Endometrium (tissue), 2 donors: ENCODE measurements around the gene SUSD6.

Experiments used
- FAIRE-seq: peaks from 2 replicates; lab custom pipeline; 2012; peaks lifted over from hg19 to GRCh38; lab: Jason Lieb, UNC
- donor health status: control.
- donor health status: control.

The SUSD6 gene

DNA sequence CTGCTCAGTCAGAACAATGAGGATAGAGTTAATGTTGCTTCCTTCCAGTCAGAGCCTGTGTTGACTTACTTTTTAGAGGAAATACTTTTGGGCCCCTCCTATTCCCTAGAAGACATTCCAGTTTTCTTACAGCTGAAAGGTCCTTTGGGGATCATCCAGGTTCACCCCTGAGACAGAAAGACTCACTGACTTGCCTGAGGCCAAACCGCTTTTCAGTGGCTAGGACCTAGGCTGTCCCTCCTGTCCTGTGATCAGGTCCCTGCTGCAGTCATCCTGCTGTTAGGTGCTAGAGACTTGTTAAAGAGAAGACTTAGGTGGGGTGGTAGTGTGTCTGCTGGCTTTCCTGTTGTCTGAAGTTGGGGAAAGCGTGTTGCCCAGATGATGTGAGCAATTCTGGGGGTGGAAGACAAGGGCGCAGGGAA lies 39.6 kb downstream of the SUSD6 start:
- FAIRE-seq = no peak

DNA sequence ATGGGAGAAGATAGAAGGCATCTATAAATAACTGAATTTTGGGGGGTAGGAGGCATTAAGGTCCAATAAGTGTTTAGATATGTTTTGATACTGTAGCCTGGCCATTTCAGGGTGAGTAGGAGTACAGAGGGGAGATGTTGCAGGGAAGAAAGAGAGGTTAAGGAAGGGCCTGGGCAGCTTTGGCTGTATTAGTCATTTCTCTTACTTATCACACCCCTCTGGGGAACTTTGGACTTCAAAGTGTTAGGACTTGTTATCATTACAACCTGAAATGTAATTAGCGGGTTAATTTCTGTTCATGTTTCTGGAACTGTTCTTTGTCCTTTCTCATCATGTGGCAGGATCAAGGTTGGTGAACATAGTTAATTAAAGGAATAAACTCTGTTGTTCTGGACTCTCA lies 40.3 kb downstream of the SUSD6 start:
- FAIRE-seq = no peak

DNA sequence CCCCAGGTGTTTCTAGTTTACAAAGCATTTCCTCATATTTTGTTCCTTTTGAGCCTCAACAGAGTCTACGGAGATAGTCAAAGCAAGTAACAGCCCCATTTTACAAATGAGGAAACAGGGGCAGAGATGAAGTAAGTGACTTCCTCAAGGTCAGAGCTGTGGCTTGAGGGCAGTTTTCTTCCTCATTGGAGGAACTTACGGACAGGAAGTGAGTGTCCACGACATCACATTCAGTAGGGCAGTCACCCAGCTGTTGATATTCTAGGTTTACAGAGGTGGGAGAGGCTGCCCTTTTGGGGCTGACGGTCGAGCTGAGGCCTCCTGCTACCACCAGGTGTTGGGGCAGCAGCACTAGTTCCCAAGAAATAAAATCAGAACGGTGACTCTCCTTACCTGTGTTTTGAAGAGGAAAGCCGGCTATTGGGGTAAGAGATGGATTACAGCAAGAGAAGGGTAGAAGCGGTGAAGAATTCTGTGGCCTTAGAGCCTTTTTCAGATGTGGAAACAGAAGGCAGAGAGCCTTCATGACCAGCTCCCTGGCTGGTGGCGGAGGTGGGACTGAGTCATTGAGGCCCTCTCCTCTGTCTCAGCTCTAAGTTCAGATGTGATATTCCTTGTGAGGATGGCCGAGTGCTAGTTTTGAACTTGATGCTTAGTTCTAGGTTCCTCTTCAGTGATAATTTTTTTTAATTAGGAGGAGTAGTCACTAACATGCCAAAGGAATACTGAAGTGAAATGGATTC lies 41.7 kb downstream of the SUSD6 start:
- FAIRE-seq = no peak

DNA sequence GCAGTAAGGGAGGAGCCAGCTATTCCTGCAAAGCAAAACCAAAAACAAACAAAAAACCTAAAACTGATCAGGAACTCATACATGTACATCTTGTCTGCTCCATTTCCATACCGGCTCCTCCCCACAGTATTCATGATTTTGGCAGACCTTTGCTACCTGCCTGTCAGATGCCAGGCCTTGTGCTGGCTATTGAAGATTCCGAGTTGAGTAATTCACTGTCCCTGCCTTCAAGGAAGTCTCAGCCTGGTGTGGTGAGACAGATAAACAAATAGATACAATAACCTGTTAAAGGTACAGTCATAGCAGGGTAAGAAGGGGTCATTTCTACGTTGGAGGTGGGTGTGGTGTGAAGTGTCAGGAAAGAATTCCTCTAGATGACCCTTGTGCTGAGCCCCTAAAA lies 42.7 kb downstream of the SUSD6 start:
- FAIRE-seq = no peak

DNA sequence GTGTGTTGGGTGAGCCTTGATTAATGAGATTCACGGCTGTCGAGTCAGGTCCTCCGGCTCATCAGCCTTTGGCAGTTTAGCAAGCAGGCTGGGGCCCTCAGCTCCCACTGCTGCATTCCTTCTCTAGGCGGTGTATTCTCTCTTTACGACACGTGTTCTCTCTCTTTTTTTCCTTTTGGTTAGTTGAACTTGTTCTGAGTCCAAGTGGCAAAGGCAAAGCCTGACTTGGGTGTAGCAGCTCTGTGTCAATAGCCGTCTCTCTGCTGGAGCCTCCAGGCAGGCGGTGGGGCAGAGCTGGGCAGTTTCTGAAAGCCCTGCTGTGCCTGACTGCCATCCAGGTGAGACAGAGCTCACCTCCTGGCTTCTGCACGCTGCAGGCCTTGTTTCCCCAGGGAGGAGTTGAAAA lies 46.6 kb downstream of the SUSD6 start:
- FAIRE-seq = no peak

DNA sequence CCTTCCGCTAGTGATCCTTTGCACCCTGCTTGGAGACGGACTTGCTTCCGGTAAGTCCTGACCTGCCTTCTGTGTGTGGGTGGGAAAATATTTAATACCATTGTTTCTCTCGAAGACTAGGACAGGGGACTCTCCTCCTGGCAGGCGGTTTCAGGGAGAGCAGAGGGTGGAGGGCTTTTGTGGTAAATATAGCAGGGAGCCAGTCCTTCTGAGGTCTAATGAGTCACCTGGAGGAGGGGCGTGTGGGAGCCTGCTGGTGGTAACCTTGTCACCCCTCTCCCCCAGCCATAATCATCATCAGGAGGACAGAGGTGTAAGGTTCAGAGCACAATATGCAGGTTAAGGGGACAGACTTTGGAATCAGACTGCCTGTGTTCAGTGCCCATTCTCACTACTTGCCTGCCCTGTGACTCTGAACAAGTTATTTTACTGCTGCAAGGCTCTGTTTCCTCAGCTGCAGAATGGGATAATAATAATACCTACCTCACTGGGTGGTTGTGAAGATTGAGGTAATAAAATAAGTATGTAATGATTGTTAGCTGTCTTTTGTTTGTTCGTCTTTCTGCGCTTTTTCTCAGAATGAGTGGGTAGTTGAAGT lies 47.4 kb downstream of the SUSD6 start:
- FAIRE-seq = no peak

DNA sequence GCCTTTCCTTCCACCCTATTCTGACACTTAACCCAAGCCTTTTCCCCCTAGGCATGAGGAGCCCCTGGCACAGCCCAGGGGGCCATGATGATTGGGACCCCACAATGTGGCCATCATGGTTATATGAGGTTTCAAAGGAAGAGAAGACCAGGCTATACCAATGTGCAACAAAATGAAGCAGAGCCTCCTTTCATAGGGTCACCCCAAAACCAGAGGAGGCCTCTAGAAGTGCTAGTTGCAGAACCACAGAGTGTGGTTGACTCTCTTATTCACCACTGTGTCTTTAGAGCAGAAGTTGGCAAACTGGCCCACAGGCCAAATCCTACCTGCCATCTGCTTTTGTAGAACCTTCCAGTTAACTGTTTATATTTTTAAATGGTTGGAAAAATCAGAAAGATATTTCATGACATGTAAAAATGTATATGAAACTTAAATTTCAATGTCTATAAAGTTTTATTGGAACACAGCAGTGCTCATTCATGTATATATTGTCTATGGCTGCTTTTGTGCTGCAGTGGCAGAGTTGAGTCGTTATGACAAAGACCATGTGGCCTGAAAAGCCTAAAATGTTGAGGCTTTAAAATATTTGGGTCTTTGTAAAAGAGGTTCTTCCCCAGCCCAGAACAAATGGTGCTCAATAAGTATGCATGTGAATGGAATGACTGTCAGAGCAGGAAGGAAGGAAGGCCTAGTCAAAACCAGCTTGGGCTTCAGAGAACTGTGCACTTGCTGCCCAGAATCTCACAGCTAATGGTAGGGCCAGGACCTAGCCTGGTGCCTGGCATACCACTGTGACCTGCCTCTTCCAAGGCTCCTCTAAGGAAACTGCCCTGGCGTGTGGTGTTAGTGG lies 49.2 kb downstream of the SUSD6 start:
- no peak for FAIRE-seq

DNA sequence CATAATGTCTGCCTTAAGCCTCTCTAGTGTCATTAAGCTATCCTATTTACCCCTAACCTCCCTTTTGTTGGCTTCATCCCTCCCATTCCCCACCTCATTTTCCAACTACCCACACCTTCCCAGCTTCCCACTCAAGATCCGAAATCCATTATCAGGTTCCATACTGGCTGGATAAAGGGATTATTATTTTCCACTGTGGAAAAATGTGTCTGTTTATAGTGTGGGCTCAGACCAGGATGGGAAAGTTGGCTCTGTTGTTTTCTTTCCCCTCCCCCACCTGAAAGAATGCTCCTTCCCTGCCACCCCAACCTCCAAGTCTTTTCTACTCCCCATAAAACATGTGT lies 49.8 kb downstream of the SUSD6 start:
- FAIRE-seq = no peak

DNA sequence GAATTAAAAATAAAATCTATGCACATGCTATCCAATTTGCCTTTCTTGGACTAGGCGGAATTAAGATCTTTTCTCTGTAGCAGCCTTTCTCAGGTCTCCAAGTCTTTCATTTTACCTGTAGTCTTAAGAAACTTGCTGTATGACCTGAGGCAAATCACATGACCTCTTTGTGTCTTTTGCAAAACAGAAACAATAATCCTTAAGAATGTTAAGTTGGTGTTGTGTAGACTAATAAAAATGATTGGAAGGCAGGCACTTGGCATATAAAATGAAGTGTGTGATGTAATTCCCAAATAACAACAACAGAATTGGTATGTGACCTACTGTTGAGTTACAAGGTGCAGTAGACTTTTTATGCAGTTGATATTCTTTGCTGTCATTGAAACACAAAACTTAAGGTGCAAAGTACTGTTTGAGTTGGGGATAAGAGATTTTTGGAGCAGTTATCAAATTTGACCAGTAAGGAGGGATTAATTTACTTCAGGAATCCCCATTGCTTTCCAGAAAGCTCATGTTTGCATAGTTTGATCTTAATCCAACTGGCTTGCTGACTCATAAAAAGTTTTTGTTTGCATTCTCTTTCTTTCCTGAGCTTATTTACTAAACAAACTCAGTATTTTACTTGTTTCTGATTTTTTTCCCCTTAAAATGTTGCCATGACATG lies 51.4 kb downstream of the SUSD6 start:
- peak; percentile 93 for FAIRE-seq

DNA sequence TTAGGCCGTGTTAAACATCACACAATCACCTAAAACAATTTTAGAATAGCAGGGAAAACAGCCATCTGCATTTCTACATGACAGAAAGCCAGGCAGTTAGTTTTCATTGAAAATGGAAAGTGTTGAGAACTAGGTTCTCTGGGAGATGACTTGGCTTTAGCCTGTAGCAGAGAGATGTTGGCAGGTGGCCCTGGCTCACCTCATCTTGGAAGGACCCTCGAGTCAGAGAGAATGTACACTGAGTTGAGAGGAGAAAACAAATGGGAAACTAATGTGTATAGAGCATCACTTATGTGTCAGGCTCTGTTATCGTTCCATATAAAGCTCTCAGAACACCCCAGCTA lies 51.9 kb downstream of the SUSD6 start:
- FAIRE-seq = no peak

DNA sequence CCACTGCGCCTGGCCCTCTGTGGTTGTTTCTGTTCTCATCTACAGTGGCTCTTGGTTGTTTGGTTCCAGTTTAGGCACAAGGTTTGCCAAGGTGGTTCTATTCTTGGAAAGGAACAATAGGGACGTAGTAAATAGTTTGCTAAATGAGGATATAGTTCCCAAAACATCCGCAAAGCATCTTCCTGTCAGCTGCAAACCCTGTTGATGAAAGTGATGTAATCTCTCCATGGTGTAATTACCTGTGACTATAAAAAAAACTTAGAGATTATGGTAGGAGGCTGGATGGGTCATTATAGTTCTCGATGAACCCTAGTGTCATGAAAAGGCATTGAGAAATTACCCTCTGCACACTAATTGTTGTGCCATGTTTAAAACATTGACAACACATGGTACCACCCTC lies 52.9 kb downstream of the SUSD6 start:
- no peak for FAIRE-seq

DNA sequence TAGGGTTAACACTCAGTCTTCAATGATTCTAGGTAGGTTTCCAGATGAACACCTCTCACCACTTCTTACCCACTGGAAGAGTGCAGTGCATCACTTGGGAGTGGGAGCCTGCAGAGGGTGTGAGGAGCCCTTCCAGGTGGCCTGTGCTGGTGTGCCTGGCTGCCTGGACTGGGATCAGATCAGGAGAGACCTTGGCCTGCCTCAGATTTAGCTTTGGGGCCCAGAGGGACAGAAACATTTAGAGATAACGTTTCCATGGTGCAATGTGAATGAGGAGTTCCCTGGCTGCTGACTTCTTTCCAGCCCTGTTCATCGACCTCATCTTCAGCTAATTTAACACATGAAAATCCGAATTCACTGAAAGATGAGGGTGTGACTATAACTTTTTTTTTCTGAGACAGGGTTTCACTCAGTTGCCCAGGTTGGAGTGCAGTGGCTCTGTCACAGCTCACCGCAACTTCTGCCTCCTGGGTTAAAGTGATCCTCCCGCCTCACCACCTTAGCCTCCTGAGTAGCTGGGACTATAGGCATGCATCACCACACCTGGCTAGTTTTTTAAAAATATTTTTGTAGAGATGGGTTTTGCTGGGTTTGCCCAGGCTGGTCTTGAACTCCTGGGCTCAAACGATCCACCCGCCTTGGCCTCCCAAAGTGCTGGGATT lies 53.6 kb downstream of the SUSD6 start:
- FAIRE-seq = no peak

DNA sequence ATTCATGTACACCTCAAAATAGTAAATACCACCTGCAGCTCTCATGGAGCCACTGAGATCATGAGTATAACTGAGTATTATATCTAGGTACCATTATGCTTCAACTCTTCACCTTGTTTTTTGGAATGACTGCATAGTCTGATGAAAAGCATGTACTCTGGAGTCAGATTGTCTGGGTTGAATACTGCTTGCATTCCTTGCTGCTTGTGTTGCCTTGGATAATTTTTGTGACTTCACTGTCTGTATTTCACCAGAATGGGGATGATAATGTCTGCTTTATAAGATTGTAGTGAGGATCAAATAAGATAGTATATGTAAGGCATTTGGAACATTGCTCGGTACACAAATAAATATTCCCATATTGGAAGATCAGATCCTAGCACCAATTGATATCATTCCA lies 54.2 kb downstream of the SUSD6 start:
- FAIRE-seq = no peak

DNA sequence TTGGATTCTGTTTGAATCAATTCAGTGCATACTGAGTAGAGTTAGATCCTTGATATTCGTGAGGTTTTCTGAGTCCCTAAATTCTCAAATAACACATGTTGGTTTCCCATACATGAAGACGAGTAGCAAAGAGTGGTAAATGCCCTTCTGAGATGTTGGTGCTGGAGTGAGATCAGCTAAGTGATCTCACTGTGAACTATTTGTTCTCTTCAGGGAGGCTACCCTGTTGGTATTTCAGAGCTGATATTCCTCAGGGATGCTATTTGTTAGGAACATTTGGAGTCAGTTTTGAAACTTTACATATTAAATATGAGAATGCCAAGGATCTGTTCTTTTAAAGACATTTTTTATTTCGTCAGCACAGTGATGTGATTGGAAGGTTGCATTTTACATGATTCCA lies 54.7 kb downstream of the SUSD6 start:
- FAIRE-seq = no peak

DNA sequence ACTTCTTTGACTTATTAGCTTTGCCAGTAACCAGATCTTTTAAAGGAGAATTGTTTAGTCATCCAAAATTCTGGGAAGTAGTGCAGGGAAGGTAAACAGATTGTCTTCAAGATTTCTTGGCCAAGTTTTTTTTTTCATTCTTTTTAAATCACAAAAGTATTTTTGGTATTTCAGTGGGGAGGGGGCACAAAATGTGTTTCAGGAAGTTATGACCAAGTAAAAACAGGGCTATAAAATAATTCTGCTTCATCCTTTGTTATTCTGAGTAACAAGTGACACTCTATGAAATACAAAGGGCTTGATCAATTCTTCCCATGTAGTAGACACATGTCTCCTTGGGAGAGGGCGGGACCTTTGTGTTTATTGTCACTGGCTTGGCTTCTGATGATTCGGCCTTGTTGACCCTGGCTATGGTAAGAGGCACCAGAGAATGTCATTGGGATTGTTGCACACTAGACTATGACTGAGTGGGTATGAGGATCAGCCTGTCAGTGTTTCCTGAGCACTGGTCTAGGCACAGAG lies 55.4 kb downstream of the SUSD6 start:
- FAIRE-seq = no peak

DNA sequence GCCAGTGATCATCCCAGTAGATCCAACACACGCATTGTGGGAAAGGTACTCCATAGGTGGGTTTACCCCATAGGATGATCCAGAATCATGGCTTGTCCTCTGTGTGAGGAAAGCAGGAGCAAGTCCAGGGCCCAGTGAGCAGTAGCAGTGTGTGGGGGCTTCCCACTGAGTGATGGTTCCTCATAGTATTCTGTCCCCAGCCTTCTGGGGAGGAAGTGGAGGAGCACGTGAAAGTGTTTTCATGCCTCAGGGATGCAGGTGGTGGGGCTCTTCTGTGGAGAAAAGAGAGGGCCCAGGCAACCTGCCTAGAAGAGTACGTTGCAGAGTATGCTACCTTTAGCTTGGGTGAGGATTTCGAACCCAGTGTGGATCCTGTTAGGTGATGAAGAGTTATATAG lies 56.5 kb downstream of the SUSD6 start:
- FAIRE-seq = no peak

DNA sequence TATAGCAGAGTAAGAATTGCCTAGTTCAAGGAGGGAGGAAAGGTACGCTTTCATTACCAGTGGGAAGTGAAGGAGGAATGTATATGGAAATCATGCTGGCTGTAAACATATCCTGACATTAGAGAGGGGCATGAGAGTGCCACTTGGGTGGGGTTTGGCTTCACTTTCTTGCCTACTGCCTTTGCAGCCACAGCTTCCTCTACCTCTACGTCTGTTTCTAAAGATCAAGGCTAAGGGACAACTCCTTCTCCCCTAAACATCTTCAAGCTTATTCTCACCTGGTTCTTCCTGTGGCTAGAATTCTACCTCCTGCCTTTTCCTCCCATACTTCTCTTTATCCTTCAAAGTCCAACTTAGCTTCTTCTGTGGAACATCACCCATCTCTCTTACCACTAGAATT lies 58.0 kb downstream of the SUSD6 start:
- FAIRE-seq = no peak

DNA sequence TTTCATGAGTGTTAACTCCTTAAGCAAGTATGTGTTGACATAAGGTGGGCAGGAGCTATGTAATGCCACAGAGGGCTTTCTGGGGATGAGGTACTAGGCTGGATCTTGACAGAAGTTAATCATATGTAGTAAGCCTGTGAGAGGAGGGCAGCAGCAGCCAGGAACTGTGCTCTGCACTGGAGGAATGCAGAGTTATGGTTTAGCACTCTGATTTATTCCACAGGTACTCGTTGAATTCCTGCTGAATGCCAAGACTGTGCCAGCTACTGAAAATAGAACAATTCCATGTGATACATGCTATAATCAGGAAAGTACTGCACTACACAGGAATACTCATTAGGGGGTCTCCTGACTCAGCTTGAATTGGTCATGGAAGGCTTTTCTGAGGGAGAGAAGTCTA lies 58.7 kb downstream of the SUSD6 start:
- FAIRE-seq = no peak

DNA sequence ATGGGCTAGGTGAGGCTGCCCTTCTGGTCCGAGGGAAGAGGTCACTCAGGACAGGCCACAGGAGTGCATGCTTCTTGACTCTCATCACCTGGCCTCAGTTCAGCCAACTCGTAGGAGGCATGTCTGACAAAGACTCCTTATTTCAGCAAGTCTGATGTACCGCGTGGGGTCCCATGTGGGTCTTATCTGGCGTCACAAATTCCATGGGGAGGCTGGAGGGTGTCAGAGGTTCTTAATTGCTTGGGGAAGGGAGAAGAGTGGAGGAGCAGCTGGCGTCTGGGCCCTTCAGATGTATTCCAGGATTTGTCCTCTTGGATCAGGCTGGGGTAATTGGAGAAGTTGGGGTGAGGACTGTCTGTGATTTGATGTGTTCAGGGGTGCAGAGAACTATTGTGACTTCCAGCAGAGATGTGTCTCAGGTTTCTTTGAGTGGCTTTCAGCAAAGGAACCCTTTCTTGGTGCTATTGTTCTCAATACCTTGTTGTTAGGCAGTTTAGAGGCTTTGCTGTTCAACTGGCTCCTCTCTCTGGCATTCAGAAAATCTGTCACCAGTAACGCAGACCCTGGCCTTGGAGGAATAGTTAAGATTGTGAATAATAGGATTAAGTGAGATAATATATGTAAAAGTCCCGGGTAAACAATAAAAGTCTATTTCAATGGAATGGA lies 60.1 kb downstream of the SUSD6 start:
- FAIRE-seq = no peak

DNA sequence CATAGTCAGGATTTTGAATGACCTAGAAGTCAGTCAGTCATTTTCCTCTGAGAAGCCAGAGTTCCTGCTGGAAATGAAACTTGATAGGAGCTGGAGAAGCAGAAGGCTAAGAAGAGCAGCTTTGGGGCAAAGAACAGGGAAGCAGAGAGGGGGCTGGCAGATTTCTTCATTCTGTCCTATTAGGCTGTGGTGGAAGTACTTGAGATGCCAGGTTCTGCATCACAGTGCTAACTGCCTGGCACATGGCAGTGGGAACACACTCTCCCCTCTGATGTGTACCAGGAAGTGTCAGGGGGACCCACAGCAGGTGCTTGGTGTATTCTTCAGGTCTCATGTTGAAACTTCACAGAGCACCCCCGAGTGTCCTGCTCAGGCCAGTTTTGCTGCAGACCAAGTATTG lies 61.0 kb downstream of the SUSD6 start:
- FAIRE-seq = no peak

DNA sequence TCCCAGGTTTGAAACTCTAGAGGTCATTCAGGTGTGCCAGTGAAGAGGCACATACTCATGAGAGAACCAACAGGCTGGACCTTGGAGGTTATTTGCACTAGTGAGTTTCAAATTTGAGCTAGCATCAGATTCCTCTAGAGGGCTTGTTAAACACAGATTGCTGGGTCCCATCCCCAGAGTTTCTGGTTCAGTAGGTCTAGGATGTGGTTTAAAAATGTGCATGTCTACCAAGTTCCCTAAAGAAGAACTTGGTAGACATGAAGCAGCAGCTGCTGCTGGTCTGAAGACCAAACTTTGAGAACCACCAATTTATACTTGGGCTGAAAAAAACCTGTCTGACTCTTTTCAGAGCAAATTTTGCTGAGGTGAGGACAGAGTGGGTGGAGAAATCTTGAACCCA lies 61.7 kb downstream of the SUSD6 start:
- FAIRE-seq = no peak
